HepG2 (cell line): ENCODE data around the gene CPNE1. TPM values are rescaled to one million over a fixed set of nuclear protein-coding genes. Genes with fewer than 3 reads are reported as not detected.

Experiments used
- MAX ChIP-seq: IDR thresholded peaks from 2 replicates; pipeline ENCODE4 v1.6.1; 2012; ENCODE audit warnings: inconsistent platforms
- NAIF1 ChIP-seq: sonication (generic); formaldehyde crosslinking; IDR thresholded peaks from 2 replicates; pipeline ENCODE4 v1.5.0; 2020; ENCODE audit warnings: mild to moderate bottlenecking, missing genetic modification reagents, borderline replicate concordance
- PHF20 ChIP-seq: sonication (generic); formaldehyde crosslinking; IDR thresholded peaks from 2 replicates; pipeline ENCODE4 v1.5.0; 2020; ENCODE audit warnings: mild to moderate bottlenecking, missing genetic modification reagents
- SOX13 ChIP-seq, 3 experiments: fragments of 450-650 bp in 1 of 3; sonication (generic) in 1 of 3; formaldehyde crosslinking in 1 of 3; IDR thresholded peaks in 2 of 3; conservative IDR thresholded peaks in 1 of 3; 2 replicates each; pipeline versions ENCODE4 v1.5.0 to v1.6.1; 2016 to 2020; ENCODE audit warnings: antibody characterized with exemption in 1 of 3, mild to moderate bottlenecking in 1 of 3, missing compliant biosample characterization in 1 of 3, missing genetic modification reagents in 1 of 3, moderate library complexity in 1 of 3
- STAG1 ChIP-seq: sonication (generic); formaldehyde crosslinking; IDR thresholded peaks from 2 replicates; pipeline ENCODE4 v1.4.0; 2020; ENCODE audit warnings: missing genetic modification reagents
- TEAD3 ChIP-seq: optimal IDR thresholded peaks from 2 replicates; pipeline ENCODE3; 2016; ENCODE audit warnings: borderline replicate concordance
- YEATS2 ChIP-seq: sonication (generic); formaldehyde crosslinking; IDR thresholded peaks from 2 replicates; pipeline ENCODE4 v1.4.0; 2020; ENCODE audit warnings: missing genetic modification reagents, borderline replicate concordance
- ZEB1 ChIP-seq: IDR thresholded peaks from 2 replicates; pipeline ENCODE4 v1.6.1; 2012; ENCODE audit warnings: mild to moderate bottlenecking, low read depth, inconsistent platforms; ENCODE audit not compliant: insufficient replicate concordance
- ZNF101 ChIP-seq: sonication (generic); formaldehyde crosslinking; IDR thresholded peaks from 2 replicates; pipeline ENCODE4 v1.4.0; 2020; ENCODE audit warnings: mild to moderate bottlenecking, low read depth, missing genetic modification reagents, borderline replicate concordance
- ZNF234 ChIP-seq: sonication (generic); formaldehyde crosslinking; conservative IDR thresholded peaks from 2 replicates; pipeline ENCODE4 v1.5.1; 2020; ENCODE audit warnings: mild to moderate bottlenecking, missing genetic modification reagents
- ZNF280D ChIP-seq: sonication (generic); formaldehyde crosslinking; IDR thresholded peaks from 2 replicates; pipeline ENCODE4 v1.5.1; 2020; ENCODE audit warnings: mild to moderate bottlenecking, missing genetic modification reagents
- ZNF564 ChIP-seq: sonication (generic); formaldehyde crosslinking; IDR thresholded peaks from 2 replicates; pipeline ENCODE4 v1.8.1; 2023; ENCODE audit warnings: mild to moderate bottlenecking, missing genetic modification reagents
- ZNF569 ChIP-seq: sonication (generic); formaldehyde crosslinking; IDR thresholded peaks from 2 replicates; pipeline ENCODE4 v1.5.0; 2020; ENCODE audit warnings: mild to moderate bottlenecking, missing genetic modification reagents, moderate library complexity, borderline replicate concordance
- ZNF678 ChIP-seq: sonication (generic); formaldehyde crosslinking; IDR thresholded peaks from 2 replicates; pipeline ENCODE4 v1.4.0; 2020; ENCODE audit warnings: mild to moderate bottlenecking, missing genetic modification reagents
- ZNF768 ChIP-seq: sonication (generic); formaldehyde crosslinking; IDR thresholded peaks from 2 replicates; pipeline ENCODE4 v1.4.0; 2020; ENCODE audit warnings: missing genetic modification reagents
- ZNF781 ChIP-seq: sonication (generic); formaldehyde crosslinking; IDR thresholded peaks from 2 replicates; pipeline ENCODE4 v1.5.1; 2020; ENCODE audit warnings: borderline replicate concordance, mild to moderate bottlenecking, missing genetic modification reagents; ENCODE audit errors: not compliant biosample characterization
- polyA plus RNA-seq, 8 experiments: library from polyadenylated mRNA; depleted of rRNA in 3 of 8; stranded (reverse) in 7 of 8; unstranded in 1 of 8; fragments of >200 nt; fragmentation: Illumina TruSeq in 4 of 8; extraction: Trizol in 4 of 8; gene quantifications; 2 replicates each; pipeline versions ENCODE4 v1.2.1 to v1.2.3, GENCODE V29; 2011 to 2016; ENCODE audit warnings: low read depth in 4 of 8, missing spikeins in 1 of 8, mixed read lengths in 1 of 8; ENCODE audit not compliant: insufficient read depth in 1 of 8
- total RNA-seq, 5 experiments: library from RNA; depleted of rRNA; stranded (reverse); fragments of >200 nt; fragmentation: Illumina TruSeq; extraction: Trizol; gene quantifications; 2 replicates each; pipeline ENCODE4 v1.2.3, GENCODE V29; 2016; ENCODE audit warnings: low read depth in 1 of 5
- TF ChIP-seq, protein P1 (sequence below): sonication (generic); formaldehyde crosslinking; IDR thresholded peaks from 2 replicates; pipeline ENCODE4 v1.5.0; 2020; ENCODE audit warnings: missing genetic modification reagents
- TF ChIP-seq, protein P2 (sequence below): IDR thresholded peaks from 2 replicates; pipeline ENCODE4 v1.6.1; 2016; ENCODE audit warnings: low read depth, missing genetic modification reagents, missing compliant biosample characterization

CPNE1 gene
- total and polyA plus RNA-seq, 2 of the 13 experiments (the other 11 are each of a cell fraction or from before 2014, with no cell fraction given), result 408 to 431 TPM

DNA sequence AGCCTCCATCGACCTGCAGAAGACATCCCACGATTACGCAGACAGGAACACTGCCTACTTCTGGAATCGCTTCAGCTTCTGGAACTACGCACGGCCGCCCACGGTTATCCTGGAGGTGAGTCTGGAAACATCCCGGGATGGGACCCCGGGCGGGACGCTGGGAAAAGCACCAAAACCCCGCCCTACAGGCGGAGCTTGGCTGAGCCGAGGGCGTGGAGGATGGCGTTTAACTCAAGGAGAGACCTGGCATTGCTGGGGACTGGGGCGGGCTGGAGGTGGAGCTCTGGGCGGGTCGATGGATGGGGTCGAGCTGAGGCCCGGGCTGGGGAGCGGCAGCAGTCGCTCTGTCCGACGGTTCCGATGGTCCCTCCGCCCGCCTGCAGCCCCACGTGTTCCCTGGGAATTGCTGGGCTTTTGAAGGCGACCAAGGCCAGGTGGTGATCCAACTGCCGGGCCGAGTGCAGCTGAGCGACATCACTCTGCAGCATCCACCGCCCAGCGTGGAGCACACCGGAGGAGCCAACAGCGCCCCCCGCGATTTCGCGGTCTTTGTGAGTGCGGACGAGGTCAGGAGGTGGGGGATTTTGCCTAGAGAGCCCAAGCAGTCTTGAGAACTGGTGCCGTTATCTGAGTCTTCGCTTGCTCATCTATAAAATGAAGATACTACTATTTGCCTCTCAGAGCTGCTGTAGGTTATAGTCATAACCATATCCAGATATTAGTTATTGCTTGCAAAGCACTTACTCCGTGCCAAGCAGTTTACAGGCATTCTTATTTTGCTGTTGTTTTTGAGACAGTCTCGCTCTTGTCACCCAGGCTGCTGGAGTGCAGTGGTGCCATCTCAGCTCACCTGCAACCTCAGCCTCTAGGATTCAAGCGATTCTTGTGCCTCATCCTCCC, 45.3 kb downstream of the CPNE1 start (continued):
- TF ChIP-seq ZNF280D (CRISPR knock-in tag), result 0 out of 2 replicates have a peak, but pooled peaks have one; percentile 32
- peak; percentile 86 for TF ChIP-seq ZNF768
- no peak for TF ChIP-seq SOX13 (IDR thresholded peaks at IDR 0.05)
- peak in 1 of 2 experiments; percentile 50; a peak in 2 of 4 replicates for TF ChIP-seq SOX13 (CRISPR knock-in tag; conservative IDR thresholded peaks at IDR 0.05 in 1 of 2, IDR thresholded peaks at IDR 0.05 in 1 of 2)
- TF ChIP-seq, protein P1, sequence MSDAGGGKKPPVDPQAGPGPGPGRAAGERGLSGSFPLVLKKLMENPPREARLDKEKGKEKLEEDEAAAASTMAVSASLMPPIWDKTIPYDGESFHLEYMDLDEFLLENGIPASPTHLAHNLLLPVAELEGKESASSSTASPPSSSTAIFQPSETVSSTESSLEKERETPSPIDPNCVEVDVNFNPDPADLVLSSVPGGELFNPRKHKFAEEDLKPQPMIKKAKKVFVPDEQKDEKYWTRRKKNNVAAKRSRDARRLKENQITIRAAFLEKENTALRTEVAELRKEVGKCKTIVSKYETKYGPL (CRISPR knock-in tag), result peak; percentile 61; the same call in 1 of the 2 replicates
- no peak for TF ChIP-seq ZNF678
- no peak for TF ChIP-seq ZEB1
- TF ChIP-seq ZNF101 (CRISPR knock-in tag), result no peak
- peak; percentile 81 for TF ChIP-seq ZNF781 (CRISPR knock-in tag)
- TF ChIP-seq, protein P2, sequence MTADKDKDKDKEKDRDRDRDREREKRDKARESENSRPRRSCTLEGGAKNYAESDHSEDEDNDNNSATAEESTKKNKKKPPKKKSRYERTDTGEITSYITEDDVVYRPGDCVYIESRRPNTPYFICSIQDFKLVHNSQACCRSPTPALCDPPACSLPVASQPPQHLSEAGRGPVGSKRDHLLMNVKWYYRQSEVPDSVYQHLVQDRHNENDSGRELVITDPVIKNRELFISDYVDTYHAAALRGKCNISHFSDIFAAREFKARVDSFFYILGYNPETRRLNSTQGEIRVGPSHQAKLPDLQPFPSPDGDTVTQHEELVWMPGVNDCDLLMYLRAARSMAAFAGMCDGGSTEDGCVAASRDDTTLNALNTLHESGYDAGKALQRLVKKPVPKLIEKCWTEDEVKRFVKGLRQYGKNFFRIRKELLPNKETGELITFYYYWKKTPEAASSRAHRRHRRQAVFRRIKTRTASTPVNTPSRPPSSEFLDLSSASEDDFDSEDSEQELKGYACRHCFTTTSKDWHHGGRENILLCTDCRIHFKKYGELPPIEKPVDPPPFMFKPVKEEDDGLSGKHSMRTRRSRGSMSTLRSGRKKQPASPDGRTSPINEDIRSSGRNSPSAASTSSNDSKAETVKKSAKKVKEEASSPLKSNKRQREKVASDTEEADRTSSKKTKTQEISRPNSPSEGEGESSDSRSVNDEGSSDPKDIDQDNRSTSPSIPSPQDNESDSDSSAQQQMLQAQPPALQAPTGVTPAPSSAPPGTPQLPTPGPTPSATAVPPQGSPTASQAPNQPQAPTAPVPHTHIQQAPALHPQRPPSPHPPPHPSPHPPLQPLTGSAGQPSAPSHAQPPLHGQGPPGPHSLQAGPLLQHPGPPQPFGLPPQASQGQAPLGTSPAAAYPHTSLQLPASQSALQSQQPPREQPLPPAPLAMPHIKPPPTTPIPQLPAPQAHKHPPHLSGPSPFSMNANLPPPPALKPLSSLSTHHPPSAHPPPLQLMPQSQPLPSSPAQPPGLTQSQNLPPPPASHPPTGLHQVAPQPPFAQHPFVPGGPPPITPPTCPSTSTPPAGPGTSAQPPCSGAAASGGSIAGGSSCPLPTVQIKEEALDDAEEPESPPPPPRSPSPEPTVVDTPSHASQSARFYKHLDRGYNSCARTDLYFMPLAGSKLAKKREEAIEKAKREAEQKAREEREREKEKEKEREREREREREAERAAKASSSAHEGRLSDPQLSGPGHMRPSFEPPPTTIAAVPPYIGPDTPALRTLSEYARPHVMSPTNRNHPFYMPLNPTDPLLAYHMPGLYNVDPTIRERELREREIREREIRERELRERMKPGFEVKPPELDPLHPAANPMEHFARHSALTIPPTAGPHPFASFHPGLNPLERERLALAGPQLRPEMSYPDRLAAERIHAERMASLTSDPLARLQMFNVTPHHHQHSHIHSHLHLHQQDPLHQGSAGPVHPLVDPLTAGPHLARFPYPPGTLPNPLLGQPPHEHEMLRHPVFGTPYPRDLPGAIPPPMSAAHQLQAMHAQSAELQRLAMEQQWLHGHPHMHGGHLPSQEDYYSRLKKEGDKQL, result peak; percentile 49; the same call in 1 of the 2 replicates
- TF ChIP-seq ZNF564 (CRISPR knock-in tag), result peak; percentile 96
- TF ChIP-seq ZNF569 (CRISPR knock-in tag), result peak; percentile 91; the same call in 1 of the 2 replicates
- peak; percentile 71 for TF ChIP-seq YEATS2 (CRISPR knock-in tag)
- TF ChIP-seq ZNF234 (CRISPR knock-in tag), result 0 out of 2 replicates have a peak, but pooled peaks have one; percentile 77
- peak; percentile 70 for TF ChIP-seq TEAD3 (CRISPR knock-in tag)
- TF ChIP-seq PHF20, result peak; percentile 64; the same call in 1 of the 2 replicates
- peak; percentile 60 for TF ChIP-seq STAG1 (CRISPR knock-in tag)
- TF ChIP-seq MAX, result peak; percentile 98
- no peak for TF ChIP-seq NAIF1
